Stimulated activated CD8-positive, alpha-beta memory T cell treated with anti-CD3 and anti-CD28 coated beads, Interleukin-4, amount 100 ng/mL, for 1 hour (primary cell): ENCODE results near the gene EVA1B.

Experiments used
- DNase-seq, 2 donors: peaks; one replicate each; pipeline ENCODE4 v3.0.0-alpha.2; 2020; ENCODE audit warnings: low read depth in 2 of 2, low spot score in 1 of 2

Gene EVA1B

GRCh38 chr1:36346741-36347370 is 23.4 kb upstream of the EVA1B start:
- no peak for DNase-seq

GRCh38 chr1:36345353-36345752 is 21.9 kb upstream of the EVA1B start:
- DNase-seq: no peak

GRCh38 chr1:36344395-36344680 is 20.9 kb upstream of the EVA1B start:
- no peak for DNase-seq

- no peak for DNase-seq
Observed at GRCh38 chr1:36343651-36344394, 20.4 kb upstream of the EVA1B start.

GRCh38 chr1:36342426-36343185 is 19.2 kb upstream of the EVA1B start:
- DNase-seq: peak in 1 of 2 donors; percentile 29

GRCh38 chr1:36341626-36342320 is 18.3 kb upstream of the EVA1B start:
- no peak for DNase-seq

- DNase-seq: no peak
Observed at GRCh38 chr1:36339615-36340014, 16.2 kb upstream of the EVA1B start.

GRCh38 chr1:36339215-36339614 is 15.8 kb upstream of the EVA1B start:
- no peak for DNase-seq

GRCh38 chr1:36337830-36338229 is 14.4 kb upstream of the EVA1B start:
- no peak for DNase-seq

- DNase-seq: no peak
Observed at GRCh38 chr1:36330940-36331339, 7.5 kb upstream of the EVA1B start.

- no peak for DNase-seq
Observed at GRCh38 chr1:36329817-36330216, 6.4 kb upstream of the EVA1B start.

GRCh38 chr1:36328713-36329112 is 5.3 kb upstream of the EVA1B start:
- no peak for DNase-seq

GRCh38 chr1:36328088-36328480 is 4.6 kb upstream of the EVA1B start:
- no peak for DNase-seq

- DNase-seq: no peak
Observed at GRCh38 chr1:36327421-36328087, 4.1 kb upstream of the EVA1B start.

GRCh38 chr1:36326499-36326898 is 3.1 kb upstream of the EVA1B start:
- DNase-seq: no peak

GRCh38 chr1:36324353-36324703 is 883 bp upstream of the EVA1B start:
- DNase-seq: no peak

- no peak for DNase-seq
Observed at GRCh38 chr1:36322786-36323635, 434 bp downstream of the EVA1B start.

- DNase-seq: no peak
Observed at GRCh38 chr1:36322041-36322785, 1.2 kb downstream of the EVA1B start.

GRCh38 chr1:36321119-36321951 is 2.1 kb downstream of the EVA1B start:
- DNase-seq: no peak
